ENCODE measurements around the gene PPT2.
A peak's percentile ranks its signal among the peaks of the same experiment; 100 is the strongest.
"Not testable (repeated sequence)": the region's sequence is repeated elsewhere in the genome, so short reads cannot be mapped to it uniquely, and the experiment has no call there.

PPT2 gene

GRCh38 chr6:32187009-32187709, 33.2 kb downstream of the PPT2 start:
- Histone ChIP-seq H3K9me3 (ENCODE audit: low read length) (no peaks in the 10 kb centered on the region), H2AFZ (ENCODE audit: low read depth, low read length) (no peak overlapping the region), H3K27me3 (ENCODE audit: insufficient read depth, low read length) (no peaks in the 10 kb centered on the region), H3K36me3 (ENCODE audit: insufficient read depth, low read length) (peaks cover 27% of the 10 kb centered on the region), H3K4me3 (ENCODE audit: low read length) (no peak overlapping the region), H3K4me1 (ENCODE audit: insufficient read depth, low read length) (peaks cover 22% of the 10 kb centered on the region)

DNA sequence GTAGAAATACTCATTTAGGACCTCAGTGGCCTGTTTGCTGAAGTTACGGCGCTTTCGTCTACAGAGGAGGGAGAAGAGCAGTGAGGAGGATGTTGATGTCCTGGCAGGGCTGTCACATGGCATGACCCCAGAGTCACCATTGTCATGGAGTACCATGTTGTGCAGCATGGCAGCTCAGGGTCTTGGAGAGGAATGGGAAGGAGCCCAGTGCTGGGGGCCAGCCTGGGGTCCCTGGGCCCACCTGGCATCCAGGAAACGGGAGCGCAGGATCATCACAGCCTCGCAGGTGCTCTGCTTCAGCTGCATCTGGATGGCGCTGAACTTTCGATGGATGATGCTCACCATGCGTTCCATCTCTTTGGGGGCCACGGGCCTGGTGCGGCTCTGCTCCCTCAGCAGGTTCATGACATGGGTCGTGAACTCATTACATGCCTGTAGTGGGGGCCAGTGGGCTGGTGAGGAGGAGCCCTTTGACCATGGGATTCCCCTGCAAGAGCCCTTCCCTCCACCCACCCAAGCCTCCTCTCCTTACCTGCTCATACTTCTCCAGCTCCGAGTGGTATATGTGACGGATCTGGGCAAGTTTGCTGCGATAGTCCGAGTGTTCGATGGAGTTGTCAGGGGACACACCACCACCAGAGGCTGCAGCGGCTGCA, 33.9 kb downstream of the PPT2 start:
- peaks cover 22% of the 10 kb centered on the region for H3K4me1 ChIP-seq (ENCODE audit: insufficient read depth, low read length)
- not testable (repeated sequence) for H3K4me3 ChIP-seq (ENCODE audit: low read length)

GRCh38 chr6:32188381-32189068, 34.6 kb downstream of the PPT2 start:
- Histone ChIP-seq H2AFZ (ENCODE audit: low read depth, low read length) (no peak overlapping the region), H3K4me3 (ENCODE audit: low read length) (peak overlapping the region; percentile 76), H3K9me3 (ENCODE audit: low read length) (no peaks in the 10 kb centered on the region), H3K27me3 (ENCODE audit: insufficient read depth, low read length) (no peaks in the 10 kb centered on the region), H3K4me1 (ENCODE audit: insufficient read depth, low read length) (peaks cover 22% of the 10 kb centered on the region), H3K36me3 (ENCODE audit: insufficient read depth, low read length) (peaks cover 16% of the 10 kb centered on the region)

More for the DNA sequence above, 33.9 kb downstream of the PPT2 start:
- not testable (repeated sequence) for H2AFZ ChIP-seq (ENCODE audit: low read depth, low read length); H3K9me3 ChIP-seq (ENCODE audit: low read length); H3K27me3 ChIP-seq (ENCODE audit: insufficient read depth, low read length)
- H3K36me3 ChIP-seq (ENCODE audit: insufficient read depth, low read length) = peaks cover 20% of the 10 kb centered on the region

DNA sequence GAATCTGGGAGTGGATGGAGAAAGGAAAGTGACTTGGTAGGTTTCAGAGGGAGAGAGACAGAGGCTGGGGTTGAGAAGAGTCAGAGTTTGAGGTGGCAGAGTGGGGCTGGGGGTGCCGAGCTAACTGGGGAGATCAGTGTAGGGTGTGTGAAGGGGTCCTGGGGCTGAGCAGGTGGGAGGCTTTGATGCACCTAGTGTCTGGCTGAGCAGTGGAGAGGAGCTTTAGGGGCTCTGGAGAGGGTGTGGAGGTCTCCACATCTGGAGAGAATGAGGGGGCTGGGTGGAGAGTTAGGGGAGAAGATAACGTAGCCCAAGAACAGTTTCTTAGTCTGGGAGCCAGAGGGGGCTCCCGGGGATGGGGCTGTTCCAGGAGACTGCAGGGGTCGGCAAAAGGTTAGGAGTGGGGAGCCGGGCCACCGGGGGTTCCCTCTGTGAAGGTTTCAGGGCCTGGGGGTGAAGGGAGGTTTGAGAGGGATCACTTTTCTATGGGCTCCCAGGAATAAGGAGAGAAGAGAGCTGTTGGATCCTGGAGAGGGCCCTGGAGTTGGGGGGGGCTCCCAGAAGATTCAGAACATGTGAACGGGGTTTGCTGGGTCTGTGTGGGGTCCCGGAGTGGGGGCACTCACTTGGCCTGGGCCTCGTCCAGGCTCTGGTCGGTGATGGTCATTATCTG, 35.3 kb downstream of the PPT2 start:
- Histone ChIP-seq H3K27me3 (ENCODE audit: insufficient read depth, low read length) (no peaks in the 10 kb centered on the region), H3K9me3 (ENCODE audit: low read length) (no peaks in the 10 kb centered on the region), H3K36me3 (ENCODE audit: insufficient read depth, low read length) (peaks cover 16% of the 10 kb centered on the region), H3K4me1 (ENCODE audit: insufficient read depth, low read length) (peaks cover 23% of the 10 kb centered on the region), H2AFZ (ENCODE audit: low read depth, low read length) (no peak overlapping the region), H3K4me3 (ENCODE audit: low read length) (peak overlapping the region; percentile 76)

GRCh38 chr6:32189742-32190053, 35.8 kb downstream of the PPT2 start:
- H3K4me3 ChIP-seq (ENCODE audit: low read length) = peak overlapping the region; percentile 76
- no peaks in the 10 kb centered on the region for H3K27me3 ChIP-seq (ENCODE audit: insufficient read depth, low read length)
- H3K4me1 ChIP-seq (ENCODE audit: insufficient read depth, low read length) = peaks cover 28% of the 10 kb centered on the region
- no peaks in the 10 kb centered on the region for H3K9me3 ChIP-seq (ENCODE audit: low read length)
- no peak overlapping the region for H2AFZ ChIP-seq (ENCODE audit: low read depth, low read length)
- H3K36me3 ChIP-seq (ENCODE audit: insufficient read depth, low read length) = peaks cover 16% of the 10 kb centered on the region

DNA sequence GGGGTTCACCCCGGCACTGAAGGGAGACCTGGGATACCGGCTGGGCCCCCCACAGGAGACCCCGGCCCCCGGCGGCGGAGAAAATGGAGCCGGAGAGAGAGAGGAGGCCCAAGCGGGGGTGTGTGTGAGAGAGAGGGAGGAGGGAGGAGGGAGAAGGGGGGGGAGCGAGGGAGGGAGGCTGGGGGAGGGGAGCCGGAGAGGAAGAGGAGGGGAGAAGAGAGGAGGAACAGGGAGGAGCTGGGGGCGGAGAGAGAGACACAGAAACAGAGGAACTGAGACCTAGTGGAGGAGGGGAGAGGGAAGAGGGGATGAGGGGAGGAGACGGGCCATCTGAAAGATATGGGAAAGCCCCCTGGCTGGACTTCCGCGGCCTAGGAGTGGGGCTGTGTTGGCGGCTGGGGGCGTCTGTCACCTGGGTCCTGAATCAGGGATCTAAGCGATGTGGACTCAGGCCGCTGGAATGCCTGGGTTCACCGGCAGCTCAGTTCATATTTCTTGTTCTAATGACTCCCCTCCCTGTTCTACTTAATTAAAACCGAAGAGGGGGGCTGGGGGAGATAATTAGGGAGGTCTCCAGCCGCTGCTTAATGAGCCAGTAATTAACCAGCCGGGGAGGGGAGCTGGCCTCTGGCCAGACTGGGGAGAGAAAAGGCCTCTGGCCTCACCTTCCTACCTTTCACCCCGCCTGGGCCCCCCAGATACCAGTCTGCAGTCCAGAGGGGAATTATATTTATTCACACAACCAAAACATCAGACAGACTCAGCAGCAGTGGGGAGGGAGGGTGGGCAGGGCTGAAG, 36.3 kb downstream of the PPT2 start, which contains the start of gene PBX2:
TSS of gene PBX2 (minus strand) at position 149 of the 798 bp plus-strand sequence. CDS start 287 bp downstream, outside the sequence.
- Histone ChIP-seq H3K36me3 (ENCODE audit: insufficient read depth, low read length) (peaks cover 16% of the 10 kb centered on the region), H3K4me1 (ENCODE audit: insufficient read depth, low read length) (peaks cover 33% of the 10 kb centered on the region), H3K27me3 (ENCODE audit: insufficient read depth, low read length) (no peaks in the 10 kb centered on the region), H3K9me3 (ENCODE audit: low read length) (no peaks in the 10 kb centered on the region), H2AFZ (ENCODE audit: low read depth, low read length) (no peak within 1 kb of the TSS), H3K4me3 (ENCODE audit: low read length) (peak within 1 kb of the TSS; percentile 76)

DNA sequence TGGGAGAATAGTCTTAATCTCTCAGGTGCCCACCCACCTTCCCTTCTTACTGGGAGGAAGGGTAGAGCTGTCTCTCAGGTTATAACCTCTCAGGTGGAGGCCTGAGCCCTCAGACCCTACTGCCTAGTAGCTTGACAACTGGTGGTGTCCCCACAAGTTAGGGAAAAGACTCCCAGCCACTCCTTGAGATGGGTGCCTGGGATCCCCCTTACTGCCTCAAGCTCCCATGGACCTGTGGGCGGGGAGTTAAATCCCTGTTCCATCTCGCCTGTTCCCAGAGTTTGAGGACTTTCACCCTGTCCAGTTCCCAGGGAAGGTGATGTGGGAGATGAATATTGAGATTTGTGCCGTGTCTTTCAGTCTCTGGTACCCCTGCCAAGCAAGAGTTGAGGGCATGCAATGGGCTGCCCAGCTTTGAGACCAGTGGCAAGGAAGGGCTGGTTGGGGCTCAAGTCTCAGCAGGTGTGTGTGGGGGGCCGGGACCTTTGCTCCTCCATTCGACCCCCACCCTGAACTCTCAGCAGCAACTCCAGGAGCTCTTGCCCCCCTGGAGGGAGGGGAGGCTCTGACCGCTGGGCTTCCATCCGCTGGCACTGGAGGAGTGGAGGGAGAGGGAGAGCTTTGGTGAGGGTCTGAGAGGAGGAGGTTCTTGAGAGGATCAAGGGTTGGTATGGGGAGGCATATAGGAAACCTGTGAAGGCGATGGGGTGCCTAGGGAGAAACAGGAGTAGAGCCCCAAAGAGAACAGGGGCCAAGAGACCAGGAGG, 37.2 kb downstream of the PPT2 start:
- H2AFZ ChIP-seq (ENCODE audit: low read depth, low read length) = no peak overlapping the region
- H3K4me3 ChIP-seq (ENCODE audit: low read length) = peak overlapping the region; percentile 76
- H3K27me3 ChIP-seq (ENCODE audit: insufficient read depth, low read length) = no peaks in the 10 kb centered on the region
- H3K9me3 ChIP-seq (ENCODE audit: low read length) = no peaks in the 10 kb centered on the region
- H3K36me3 ChIP-seq (ENCODE audit: insufficient read depth, low read length) = peaks cover 16% of the 10 kb centered on the region
- peaks cover 35% of the 10 kb centered on the region for H3K4me1 ChIP-seq (ENCODE audit: insufficient read depth, low read length)

DNA sequence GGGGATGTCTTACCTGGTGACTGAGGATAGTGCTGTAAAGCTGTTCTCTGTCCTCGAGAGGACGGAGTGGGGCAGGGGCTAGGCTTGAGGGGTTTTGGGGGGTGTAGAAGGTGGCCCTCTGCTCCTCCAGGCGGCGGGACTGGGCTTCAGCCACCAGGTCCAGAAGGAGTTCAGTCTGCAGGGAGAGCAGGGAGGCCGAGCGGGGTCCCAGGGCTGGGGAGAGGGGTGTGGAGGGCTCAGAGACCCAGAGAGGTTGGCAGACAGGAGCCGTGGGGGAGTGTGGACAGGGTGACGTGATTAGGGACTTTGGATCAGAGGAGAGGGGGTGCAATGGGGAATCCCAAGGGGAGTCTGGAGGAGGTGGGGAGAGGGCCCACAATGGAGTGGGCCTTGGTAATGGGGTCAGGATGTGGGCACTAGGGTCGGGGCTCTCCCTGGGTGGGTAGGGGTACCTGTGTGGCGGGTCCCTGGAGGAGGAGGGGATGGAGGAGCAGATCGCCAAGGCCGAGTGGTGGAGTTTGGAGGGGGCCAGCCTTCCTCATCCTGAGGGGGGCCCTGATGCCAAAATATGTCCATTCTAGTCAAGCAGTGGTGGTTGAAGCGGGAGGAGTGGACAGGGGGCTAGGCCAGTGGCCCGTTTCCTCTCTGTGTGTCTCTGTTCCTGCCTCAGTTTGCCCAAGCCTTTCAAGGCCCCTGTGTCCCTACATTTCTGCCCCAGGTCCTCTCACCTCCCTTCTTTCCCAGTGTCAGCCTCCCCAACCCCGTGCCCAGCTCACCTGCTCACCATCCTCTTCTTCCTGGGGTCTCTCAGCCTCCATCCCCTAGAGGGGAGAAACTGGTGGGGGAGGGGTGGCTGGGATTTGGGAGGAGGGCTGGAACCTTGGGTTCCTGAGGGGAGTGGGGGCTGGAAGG, 38.0 kb downstream of the PPT2 start:
- peaks cover 12% of the 10 kb centered on the region for H3K36me3 ChIP-seq (ENCODE audit: insufficient read depth, low read length)
- no peak overlapping the region for H3K4me3 ChIP-seq (ENCODE audit: low read length)
- H3K27me3 ChIP-seq (ENCODE audit: insufficient read depth, low read length) = no peaks in the 10 kb centered on the region
- no peak overlapping the region for H2AFZ ChIP-seq (ENCODE audit: low read depth, low read length)
- peaks cover 42% of the 10 kb centered on the region for H3K4me1 ChIP-seq (ENCODE audit: insufficient read depth, low read length)
- no peaks in the 10 kb centered on the region for H3K9me3 ChIP-seq (ENCODE audit: low read length)

GRCh38 chr6:32192608-32193039, 38.7 kb downstream of the PPT2 start, which contains the start of gene GPSM3:
Gene GPSM3 (minus strand): TSS chr6:32192643. CDS start chr6:32192513, 130 bp downstream.
- no peak within 1 kb of the TSS for H3K4me3 ChIP-seq (ENCODE audit: low read length)

DNA sequence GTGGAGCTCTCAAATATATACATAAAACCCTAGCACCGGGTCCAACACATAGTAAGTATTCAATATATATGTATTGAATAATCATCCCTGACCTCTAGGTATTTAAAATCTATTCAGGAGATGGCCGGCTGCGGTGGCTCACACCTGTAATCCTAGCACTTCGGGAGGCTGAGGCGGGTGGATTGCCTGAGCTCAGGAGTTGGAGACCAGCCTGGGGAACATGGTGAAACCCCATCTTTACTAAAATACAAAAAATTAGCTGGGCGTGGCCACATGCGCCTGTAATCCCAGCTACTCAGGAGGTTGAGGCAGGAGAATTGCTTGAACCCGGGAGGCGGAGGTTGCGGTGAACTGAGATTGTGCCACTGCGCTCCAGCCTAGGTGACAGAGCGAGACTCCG, 39.2 kb downstream of the PPT2 start:
- H3K4me3 ChIP-seq (ENCODE audit: low read length); H3K9me3 ChIP-seq (ENCODE audit: low read length); H2AFZ ChIP-seq (ENCODE audit: low read depth, low read length); H3K36me3 ChIP-seq (ENCODE audit: insufficient read depth, low read length); H3K27me3 ChIP-seq (ENCODE audit: insufficient read depth, low read length): not testable (repeated sequence)
- peaks cover 43% of the 10 kb centered on the region for H3K4me1 ChIP-seq (ENCODE audit: insufficient read depth, low read length)

More at GRCh38 chr6:32192608-32193039, 38.7 kb downstream of the PPT2 start, which contains the start of gene GPSM3:
- Histone ChIP-seq H3K36me3 (ENCODE audit: insufficient read depth, low read length) (peaks cover 5% of the 10 kb centered on the region), H3K9me3 (ENCODE audit: low read length) (no peaks in the 10 kb centered on the region), H2AFZ (ENCODE audit: low read depth, low read length) (no peak within 1 kb of the TSS), H3K27me3 (ENCODE audit: insufficient read depth, low read length) (no peaks in the 10 kb centered on the region), H3K4me1 (ENCODE audit: insufficient read depth, low read length) (peaks cover 44% of the 10 kb centered on the region)

DNA sequence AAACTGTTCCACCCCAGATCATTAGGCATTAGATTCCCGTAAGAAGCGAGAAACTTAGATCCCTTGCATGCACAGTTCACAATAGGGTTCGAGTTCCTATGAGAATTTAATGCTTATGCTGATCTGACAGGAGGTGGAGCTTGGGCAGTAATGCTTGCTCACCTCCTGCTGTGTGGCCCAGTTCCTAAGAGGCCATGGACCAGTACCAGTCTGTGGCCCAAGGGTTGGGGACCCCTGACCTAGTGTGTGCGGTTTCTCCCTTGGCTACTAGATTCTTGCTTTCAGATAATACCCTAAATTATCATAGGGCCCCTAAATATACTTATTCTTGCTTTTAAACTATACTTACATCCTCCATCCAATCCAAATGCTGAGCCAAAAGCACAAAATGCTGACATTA, 40.4 kb downstream of the PPT2 start:
- H3K4me3 ChIP-seq (ENCODE audit: low read length) = no peak overlapping the region

More for the DNA sequence above, 40.4 kb downstream of the PPT2 start:
- Histone ChIP-seq H2AFZ (ENCODE audit: low read depth, low read length) (no peak overlapping the region), H3K4me1 (ENCODE audit: insufficient read depth, low read length) (peaks cover 30% of the 10 kb centered on the region), H3K36me3 (ENCODE audit: insufficient read depth, low read length) (no peaks in the 10 kb centered on the region), H3K27me3 (ENCODE audit: insufficient read depth, low read length) (no peaks in the 10 kb centered on the region), H3K9me3 (ENCODE audit: low read length) (no peaks in the 10 kb centered on the region)
